PC-3 (cell line): ENCODE measurements around the gene GATA6. TPM values are rescaled to one million over a fixed set of nuclear protein-coding genes. Genes with fewer than 3 reads are reported as not detected.

Experiments
- ATAC-seq: fragments of 200-7000 bp; cut with Tn5 transposase; 2 replicates; pipeline ENCODE4 v1.9.1; 2020; ENCODE audit warnings: mild to moderate bottlenecking, moderate library complexity
- BruUV-seq: library from RNA; stranded (reverse); fragments of 400-500 nt; replicated peaks from 2 replicates; lab custom pipeline; 2021; lab: Mats Ljungman, UMichigan
- CTCF ChIA-PET: fragments of 300-600 bp; sonication (Branson Sonifier 250); formaldehyde crosslinking; loops from one replicate; lab custom pipeline; 2022; ENCODE audit warnings: antibody characterized with exemption; lab: Charles Lee
- POLR2A ChIA-PET: fragments of 300-600 bp; sonication (Branson Sonifier 250); formaldehyde crosslinking; loops from one replicate; lab custom pipeline; 2022; ENCODE audit warnings: antibody characterized with exemption; ENCODE audit not compliant: unreplicated experiment; lab: Charles Lee
- DNase-seq: peaks from one replicate; pipeline ENCODE4 v3.0.0-alpha.2; 2015
- H2AFZ ChIP-seq: fragments of 300-600 bp; sonication (generic); 2 replicates; pipeline ENCODE4 v1.6.0; 2016; ENCODE audit warnings: antibody characterized with exemption, low read length
- H3F3A ChIP-seq: fragments of 300-600 bp; sonication (generic); one replicate; pipeline ENCODE4 v1.6.0; 2017; ENCODE audit warnings: antibody characterized with exemption, low read length, control low read depth, mild to moderate bottlenecking; ENCODE audit not compliant: unreplicated experiment
- H3K27ac ChIP-seq: fragments of 300-600 bp; sonication (generic); 2 replicates; pipeline ENCODE4 v1.5.1; 2016; ENCODE audit warnings: mild to moderate bottlenecking, low read length
- H3K27me3 ChIP-seq: fragments of 300-600 bp; sonication (generic); 2 replicates; pipeline ENCODE4 v1.6.1; 2016; ENCODE audit warnings: low read length, mixed read lengths
- H3K36me3 ChIP-seq: fragments of 300-600 bp; sonication (generic); 2 replicates; pipeline ENCODE4 v1.6.1; 2016; ENCODE audit warnings: low read depth, mixed run types, low read length, mixed read lengths
- H3K4me1 ChIP-seq: fragments of 300-600 bp; sonication (generic); 2 replicates; pipeline ENCODE4 v1.5.1; 2016; ENCODE audit warnings: low read length; ENCODE audit not compliant: insufficient read depth
- H3K4me2 ChIP-seq: fragments of 300-600 bp; sonication (generic); 2 replicates; pipeline ENCODE4 v1.6.0; 2016; ENCODE audit warnings: low read length
- H3K4me3 ChIP-seq: fragments of 300-600 bp; sonication (generic); 2 replicates; pipeline ENCODE4 v1.5.1; 2016; ENCODE audit warnings: mild to moderate bottlenecking, low read length, mixed read lengths
- H3K79me2 ChIP-seq: fragments of 300-600 bp; sonication (generic); 2 replicates; pipeline ENCODE4 v1.6.1; 2017; ENCODE audit warnings: low read length, mixed read lengths
- H3K9ac ChIP-seq: fragments of 300-600 bp; sonication (generic); 2 replicates; pipeline ENCODE4 v1.6.0; 2016; ENCODE audit warnings: mild to moderate bottlenecking, low read length
- H3K9me2 ChIP-seq: fragments of 300-600 bp; sonication (generic); replicated peaks from 2 replicates; pipeline ENCODE4 v1.6.1; 2016; ENCODE audit warnings: mixed run types, low read length, mixed read lengths
- H3K9me3 ChIP-seq: fragments of 300-600 bp; sonication (generic); 2 replicates; pipeline ENCODE4 v1.6.1; 2016; ENCODE audit warnings: low read length, mixed read lengths
- H4K20me1 ChIP-seq: fragments of 300-600 bp; sonication (generic); 2 replicates; pipeline ENCODE4 v1.6.1; 2016; ENCODE audit warnings: low read length, mixed read lengths
- EZH2 ChIP-seq: fragments of 300-600 bp; sonication (generic); IDR thresholded peaks from one replicate; pipeline ENCODE4 v1.6.1; 2017; ENCODE audit warnings: antibody characterized with exemption, mild to moderate bottlenecking, low read length; ENCODE audit not compliant: unreplicated experiment
- EZH2phosphoT487 ChIP-seq: fragments of 300-600 bp; sonication (generic); IDR thresholded peaks from 2 replicates; pipeline ENCODE4 v1.6.1; 2018; ENCODE audit warnings: mild to moderate bottlenecking, antibody characterized with exemption, low read length, borderline replicate concordance
- intact Hi-C: fragments of 100-400 bp; cut with micrococcal nuclease; formaldehyde crosslinking; loops from 2 replicates; pipeline ENCODE4 v1.9.0; 2023
- total RNA-seq: library from RNA; depleted of rRNA; stranded (reverse); fragments of >200 nt; gene quantifications from 2 replicates; pipeline ENCODE4 v1.2.3, GENCODE V29; 2014
- TF ChIP-seq, protein P1 (sequence below): fragments of 300-600 bp; sonication (generic); conservative IDR thresholded peaks from 2 replicates; pipeline ENCODE4 v1.5.1; 2017; ENCODE audit warnings: antibody characterized with exemption, low read depth, mild to moderate bottlenecking, low read length

The GATA6 gene
- total RNA-seq, 1 experiment from 2014 or later: 19.4 TPM

DNA sequence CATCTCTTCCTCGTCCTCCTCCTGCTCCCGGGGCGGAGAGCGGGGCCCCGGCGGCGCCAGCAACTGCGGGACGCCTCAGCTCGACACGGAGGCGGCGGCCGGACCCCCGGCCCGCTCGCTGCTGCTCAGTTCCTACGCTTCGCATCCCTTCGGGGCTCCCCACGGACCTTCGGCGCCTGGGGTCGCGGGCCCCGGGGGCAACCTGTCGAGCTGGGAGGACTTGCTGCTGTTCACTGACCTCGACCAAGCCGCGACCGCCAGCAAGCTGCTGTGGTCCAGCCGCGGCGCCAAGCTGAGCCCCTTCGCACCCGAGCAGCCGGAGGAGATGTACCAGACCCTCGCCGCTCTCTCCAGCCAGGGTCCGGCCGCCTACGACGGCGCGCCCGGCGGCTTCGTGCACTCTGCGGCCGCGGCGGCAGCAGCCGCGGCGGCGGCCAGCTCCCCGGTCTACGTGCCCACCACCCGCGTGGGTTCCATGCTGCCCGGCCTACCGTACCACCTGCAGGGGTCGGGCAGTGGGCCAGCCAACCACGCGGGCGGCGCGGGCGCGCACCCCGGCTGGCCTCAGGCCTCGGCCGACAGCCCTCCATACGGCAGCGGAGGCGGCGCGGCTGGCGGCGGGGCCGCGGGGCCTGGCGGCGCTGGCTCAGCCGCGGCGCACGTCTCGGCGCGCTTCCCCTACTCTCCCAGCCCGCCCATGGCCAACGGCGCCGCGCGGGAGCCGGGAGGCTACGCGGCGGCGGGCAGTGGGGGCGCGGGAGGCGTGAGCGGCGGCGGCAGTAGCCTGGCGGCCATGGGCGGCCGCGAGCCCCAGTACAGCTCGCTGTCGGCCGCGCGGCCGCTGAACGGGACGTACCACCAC, 2.1 kb downstream of the GATA6 start:
- CTCF ChIA-PET: no interaction called here
- Histone ChIP-seq H3K9me2 (no peaks in the 10 kb centered on the region), H4K20me1 (peaks cover 33% of the 10 kb centered on the region; the same call in 1 of the 2 replicates), H3K4me1 (peaks cover 17% of the 10 kb centered on the region), H3K79me2 (peaks cover 64% of the 10 kb centered on the region), H3K27ac (no peak overlapping the region), H3F3A (no peaks in the 10 kb centered on the region), H3K4me3 (peak overlapping the region; percentile 100), H3K27me3 (peaks cover 6% of the 10 kb centered on the region), H3K9ac (peak overlapping the region; percentile 94), H3K9me3 (no peaks in the 10 kb centered on the region), H2AFZ (no peak overlapping the region), H3K4me2 (peak overlapping the region; percentile 100), H3K36me3 (no peaks in the 10 kb centered on the region)
- ATAC-seq (no peak), DNase-seq (no peak)
- intact Hi-C loops: loop anchor here (5.0 kb wide), 1 partner anchor 526 kb away; no protein-coding TSS in a partner anchor
- POLR2A ChIA-PET: interaction anchor here (0.5 kb wide), 1 partner anchor 43 kb away, joined by 3 read pairs; no protein-coding TSS in a partner anchor
- TF ChIP-seq EZH2phosphoT487 (no peak), EZH2 (no peak)
- TF ChIP-seq, protein P1, sequence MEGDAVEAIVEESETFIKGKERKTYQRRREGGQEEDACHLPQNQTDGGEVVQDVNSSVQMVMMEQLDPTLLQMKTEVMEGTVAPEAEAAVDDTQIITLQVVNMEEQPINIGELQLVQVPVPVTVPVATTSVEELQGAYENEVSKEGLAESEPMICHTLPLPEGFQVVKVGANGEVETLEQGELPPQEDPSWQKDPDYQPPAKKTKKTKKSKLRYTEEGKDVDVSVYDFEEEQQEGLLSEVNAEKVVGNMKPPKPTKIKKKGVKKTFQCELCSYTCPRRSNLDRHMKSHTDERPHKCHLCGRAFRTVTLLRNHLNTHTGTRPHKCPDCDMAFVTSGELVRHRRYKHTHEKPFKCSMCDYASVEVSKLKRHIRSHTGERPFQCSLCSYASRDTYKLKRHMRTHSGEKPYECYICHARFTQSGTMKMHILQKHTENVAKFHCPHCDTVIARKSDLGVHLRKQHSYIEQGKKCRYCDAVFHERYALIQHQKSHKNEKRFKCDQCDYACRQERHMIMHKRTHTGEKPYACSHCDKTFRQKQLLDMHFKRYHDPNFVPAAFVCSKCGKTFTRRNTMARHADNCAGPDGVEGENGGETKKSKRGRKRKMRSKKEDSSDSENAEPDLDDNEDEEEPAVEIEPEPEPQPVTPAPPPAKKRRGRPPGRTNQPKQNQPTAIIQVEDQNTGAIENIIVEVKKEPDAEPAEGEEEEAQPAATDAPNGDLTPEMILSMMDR: no peak
- BruUV-seq: no TSS peak

DNA sequence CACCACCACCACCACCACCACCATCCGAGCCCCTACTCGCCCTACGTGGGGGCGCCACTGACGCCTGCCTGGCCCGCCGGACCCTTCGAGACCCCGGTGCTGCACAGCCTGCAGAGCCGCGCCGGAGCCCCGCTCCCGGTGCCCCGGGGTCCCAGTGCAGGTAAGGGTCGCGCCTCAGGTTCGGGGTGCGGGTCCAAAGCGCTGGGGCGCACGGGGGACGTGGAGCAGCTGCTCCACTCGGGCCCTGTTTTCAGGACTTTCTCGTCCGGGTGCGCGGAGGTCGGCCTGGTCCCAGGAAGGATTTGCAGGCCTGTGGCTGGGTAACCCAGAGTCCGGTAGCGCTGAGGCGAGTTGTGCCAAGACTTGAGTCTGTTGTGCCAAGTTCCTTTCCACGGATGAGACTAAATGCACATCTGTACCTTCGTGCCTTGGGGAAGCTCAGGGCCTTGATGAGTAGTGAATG, 2.8 kb downstream of the GATA6 start:
- Histone ChIP-seq H3F3A (no peaks in the 10 kb centered on the region), H3K9ac (no peak overlapping the region), H3K4me1 (peaks cover 17% of the 10 kb centered on the region), H3K9me3 (no peaks in the 10 kb centered on the region), H3K4me3 (0 out of 2 replicates have a peak overlapping the region, but pooled peaks have one; percentile 3), H3K9me2 (no peaks in the 10 kb centered on the region), H3K79me2 (peaks cover 65% of the 10 kb centered on the region), H3K4me2 (peak overlapping the region; percentile 44), H3K27me3 (peaks cover 5% of the 10 kb centered on the region), H2AFZ (no peak overlapping the region), H4K20me1 (peaks cover 33% of the 10 kb centered on the region; the same call in 1 of the 2 replicates), H3K27ac (no peak overlapping the region), H3K36me3 (no peaks in the 10 kb centered on the region)
- DNase-seq: no peak
- POLR2A ChIA-PET: no interaction called here
- BruUV-seq: no TSS peak
- TF ChIP-seq EZH2 (no peak), EZH2phosphoT487 (no peak)
- TF ChIP-seq, protein P1: no peak
- no peak for ATAC-seq
- CTCF ChIA-PET: no interaction called here
- intact Hi-C loops: loop anchor here (5.0 kb wide), 1 partner anchor 525 kb away; no protein-coding TSS in a partner anchor
